Measurements from ENCODE around the gene FASN. TPM values are rescaled to one million over a fixed set of nuclear protein-coding genes. Genes with fewer than 3 reads are reported as not detected.
"Not testable (repeated sequence)": the region's sequence is repeated elsewhere in the genome, so short reads cannot be mapped to it uniquely, and the experiment has no call there.

The FASN gene
- total RNA-seq: 35.1 and 43.4 TPM in 2 replicates

- DNase-seq (ENCODE audit: low read depth in 2 of 2): peak; percentile 96 to 97
Observed at GRCh38 chr17:82098169-82098938, at the start of gene FASN. Gene FASN (minus strand): TSS chr17:82098236. CDS start chr17:82096445, 1,791 bp downstream.

GRCh38 chr17:82146663-82147654 is 48.9 kb upstream of the FASN start:
- DNase-seq (ENCODE audit: low read depth in 2 of 2): no peak

- no peak for DNase-seq (ENCODE audit: low read depth in 2 of 2)
Observed at GRCh38 chr17:82145550-82146155, 47.6 kb upstream of the FASN start.

- no peak for DNase-seq (ENCODE audit: low read depth in 2 of 2)
Observed at GRCh38 chr17:82143333-82143732, 45.3 kb upstream of the FASN start.

GRCh38 chr17:82139961-82140360 is 41.9 kb upstream of the FASN start:
- DNase-seq (ENCODE audit: low read depth in 2 of 2): not testable (repeated sequence)

- no peak for DNase-seq (ENCODE audit: low read depth in 2 of 2)
Observed at GRCh38 chr17:82138511-82138992, 40.5 kb upstream of the FASN start.

GRCh38 chr17:82134101-82134500 is 36.1 kb upstream of the FASN start:
- no peak for DNase-seq (ENCODE audit: low read depth in 2 of 2)

- not testable (repeated sequence) for DNase-seq (ENCODE audit: low read depth in 2 of 2)
Observed at GRCh38 chr17:82133166-82133953, 35.3 kb upstream of the FASN start.

GRCh38 chr17:82129095-82129494 is 31.1 kb upstream of the FASN start:
- DNase-seq (ENCODE audit: low read depth in 2 of 2): no peak

- DNase-seq (ENCODE audit: low read depth in 2 of 2): no peak
Observed at GRCh38 chr17:82128287-82128686, 30.3 kb upstream of the FASN start.

- no peak for DNase-seq (ENCODE audit: low read depth in 2 of 2)
Observed at GRCh38 chr17:82127704-82128103, 29.7 kb upstream of the FASN start.

GRCh38 chr17:82127315-82127595 is 29.2 kb upstream of the FASN start:
- DNase-seq (ENCODE audit: low read depth in 2 of 2): no peak

- DNase-seq (ENCODE audit: low read depth in 2 of 2): no peak
Observed at GRCh38 chr17:82126556-82127314, 28.7 kb upstream of the FASN start.

- no peak for DNase-seq (ENCODE audit: low read depth in 2 of 2)
Observed at GRCh38 chr17:82124101-82124500, 26.1 kb upstream of the FASN start.

GRCh38 chr17:82121660-82122629 is 23.9 kb upstream of the FASN start:
- DNase-seq (ENCODE audit: low read depth in 2 of 2): no peak

- no peak for DNase-seq (ENCODE audit: low read depth in 2 of 2)
Observed at GRCh38 chr17:82121246-82121645, 23.2 kb upstream of the FASN start.

- DNase-seq (ENCODE audit: low read depth in 2 of 2): no peak
Observed at GRCh38 chr17:82120148-82120547, 22.1 kb upstream of the FASN start.

GRCh38 chr17:82118815-82119380 is 20.9 kb upstream of the FASN start:
- no peak for DNase-seq (ENCODE audit: low read depth in 2 of 2)

All from lung microvascular endothelial cell (primary cell).